ENCODE data around the gene SEMA7A. TPM values are rescaled to one million over a fixed set of nuclear protein-coding genes. Genes with fewer than 3 reads are reported as not detected.

The SEMA7A gene
- total and polyA plus RNA-seq, 2 of the 4 experiments (the other 2 are of a cell fraction): 30.5 to 87.3 TPM

DNA sequence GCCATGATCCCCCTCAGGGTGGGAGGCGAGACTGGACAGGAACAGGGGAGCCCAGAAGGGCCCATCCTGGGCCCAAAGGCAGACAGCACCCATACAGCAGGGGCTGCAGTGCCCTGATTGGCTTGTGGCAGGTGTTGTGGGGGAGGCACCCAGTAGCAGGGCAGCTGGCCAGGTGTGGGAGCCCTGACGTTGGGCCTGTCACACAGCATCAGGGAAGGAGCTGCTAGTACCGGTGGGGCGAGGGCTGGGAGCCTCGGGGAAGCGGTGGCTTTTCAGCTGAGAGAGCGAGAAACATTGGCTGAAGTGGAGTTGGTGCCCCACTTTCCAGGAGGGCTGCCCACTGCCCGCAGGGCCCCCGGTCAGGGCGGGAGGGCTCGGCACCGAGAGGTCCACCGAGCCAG, 46.6 kb downstream of the SEMA7A start:
- H3K9ac ChIP-seq (ENCODE audit: low read depth, low read length): no peak overlapping the region
- H4K5ac ChIP-seq (ENCODE audit: low read depth, low read length): no peak overlapping the region
- H3K4me2 ChIP-seq (ENCODE audit: low read depth, low read length): no peak overlapping the region
- peaks cover 7% of the 10 kb centered on the region for H3K4me1 ChIP-seq (ENCODE audit: control insufficient read depth, insufficient read depth, low read length)
- no peak overlapping the region for H3K56ac ChIP-seq (ENCODE audit: extremely low read depth, insufficient read depth, low read length)
- no peaks in the 10 kb centered on the region for H3K9me3 ChIP-seq (ENCODE audit: control insufficient read depth, insufficient read depth, low read length)
- WGBS, 2 experiments (ENCODE audit: extremely low coverage in 2 of 2, insufficient read length in 1 of 2): 88% methylated on average over 5 of the region's 13 CpGs; no CpG with 5 or more reads in 1 of the 2 experiments
- ChIA-PET CTCF (no interaction called here), POLR2A (ENCODE audit: unreplicated experiment) (no interaction called here)
- H2AFZ ChIP-seq (replicated peaks; ENCODE audit: low read length, poor library complexity): no peak overlapping the region
- dilution Hi-C loops (cut with HindIII; ENCODE audit: low sequenced_read_pairs, unreplicated experiment): no loop called here
- BruUV-seq (replicated peaks): no TSS peak
- H3K79me1 ChIP-seq (ENCODE audit: low read depth in 1 of 2, low read length in 2 of 2): peaks cover 0 to 5% of the 10 kb centered on the region in 2 experiments; a peak in 1 of 4 replicates
- H3K4ac ChIP-seq (ENCODE audit: low read depth, low read length): no peak overlapping the region
- no peaks in the 10 kb centered on the region for H4K20me1 ChIP-seq (ENCODE audit: insufficient read depth, low read length)
- H3K14ac ChIP-seq (replicated peaks; ENCODE audit: low read depth, low read length): no peak overlapping the region
- no peaks in the 10 kb centered on the region for H3K36me3 ChIP-seq (ENCODE audit: control insufficient read depth, insufficient read depth, low read length)
- H4K8ac ChIP-seq (ENCODE audit: low read depth in 2 of 2, low read length in 2 of 2): no peak overlapping the region
- DNase-seq: no peak
- H2BK5ac ChIP-seq (ENCODE audit: low read depth, low read length, poor library complexity, severe bottlenecking): no peak overlapping the region
- H3K27ac ChIP-seq (ENCODE audit: insufficient read depth, low read length): no peak overlapping the region
- H3K9me1 ChIP-seq (ENCODE audit: insufficient read depth, low read length): peaks cover 20% of the 10 kb centered on the region
- 0 out of 2 replicates have a peak overlapping the region, but pooled peaks have one; percentile 48 for H2AK5ac ChIP-seq (ENCODE audit: low read depth, low read length)
- peak overlapping the region; percentile 32 for H2AK9ac ChIP-seq (replicated peaks; ENCODE audit: low read depth, low read length, poor library complexity)
- no peak overlapping the region for H2BK20ac ChIP-seq (ENCODE audit: low read depth, low read length)
- no peak overlapping the region for H3K4me3 ChIP-seq (ENCODE audit: insufficient read depth, low read depth, low read length)
- no peak for TF ChIP-seq CHD1 (IDR thresholded peaks at IDR 0.05; ENCODE audit: low read depth, low read length)
- TF ChIP-seq MXI1 (IDR thresholded peaks at IDR 0.05; ENCODE audit: borderline replicate concordance, low read depth, low read length): no peak
- TF ChIP-seq MAZ (IDR thresholded peaks at IDR 0.05; ENCODE audit: borderline replicate concordance, low read depth, low read length): no peak
- TF ChIP-seq, protein P1, sequence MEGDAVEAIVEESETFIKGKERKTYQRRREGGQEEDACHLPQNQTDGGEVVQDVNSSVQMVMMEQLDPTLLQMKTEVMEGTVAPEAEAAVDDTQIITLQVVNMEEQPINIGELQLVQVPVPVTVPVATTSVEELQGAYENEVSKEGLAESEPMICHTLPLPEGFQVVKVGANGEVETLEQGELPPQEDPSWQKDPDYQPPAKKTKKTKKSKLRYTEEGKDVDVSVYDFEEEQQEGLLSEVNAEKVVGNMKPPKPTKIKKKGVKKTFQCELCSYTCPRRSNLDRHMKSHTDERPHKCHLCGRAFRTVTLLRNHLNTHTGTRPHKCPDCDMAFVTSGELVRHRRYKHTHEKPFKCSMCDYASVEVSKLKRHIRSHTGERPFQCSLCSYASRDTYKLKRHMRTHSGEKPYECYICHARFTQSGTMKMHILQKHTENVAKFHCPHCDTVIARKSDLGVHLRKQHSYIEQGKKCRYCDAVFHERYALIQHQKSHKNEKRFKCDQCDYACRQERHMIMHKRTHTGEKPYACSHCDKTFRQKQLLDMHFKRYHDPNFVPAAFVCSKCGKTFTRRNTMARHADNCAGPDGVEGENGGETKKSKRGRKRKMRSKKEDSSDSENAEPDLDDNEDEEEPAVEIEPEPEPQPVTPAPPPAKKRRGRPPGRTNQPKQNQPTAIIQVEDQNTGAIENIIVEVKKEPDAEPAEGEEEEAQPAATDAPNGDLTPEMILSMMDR (conservative IDR thresholded peaks at IDR 0.05; ENCODE audit: low read depth, low read length): no peak
- no peak for TF ChIP-seq NFE2L2 (IDR thresholded peaks at IDR 0.05; ENCODE audit: low read depth, low read length)
- no peak for TF ChIP-seq FOS (IDR thresholded peaks at IDR 0.05; ENCODE audit: low read depth, low read length)
- no peak for TF ChIP-seq RFX5 (IDR thresholded peaks at IDR 0.05; ENCODE audit: low read depth, low read length)
- TF ChIP-seq, protein P2, sequence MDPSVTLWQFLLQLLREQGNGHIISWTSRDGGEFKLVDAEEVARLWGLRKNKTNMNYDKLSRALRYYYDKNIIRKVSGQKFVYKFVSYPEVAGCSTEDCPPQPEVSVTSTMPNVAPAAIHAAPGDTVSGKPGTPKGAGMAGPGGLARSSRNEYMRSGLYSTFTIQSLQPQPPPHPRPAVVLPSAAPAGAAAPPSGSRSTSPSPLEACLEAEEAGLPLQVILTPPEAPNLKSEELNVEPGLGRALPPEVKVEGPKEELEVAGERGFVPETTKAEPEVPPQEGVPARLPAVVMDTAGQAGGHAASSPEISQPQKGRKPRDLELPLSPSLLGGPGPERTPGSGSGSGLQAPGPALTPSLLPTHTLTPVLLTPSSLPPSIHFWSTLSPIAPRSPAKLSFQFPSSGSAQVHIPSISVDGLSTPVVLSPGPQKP (IDR thresholded peaks at IDR 0.05; ENCODE audit: borderline replicate concordance, low read depth, low read length): no peak
- no peak for TF ChIP-seq RAD21 (IDR thresholded peaks at IDR 0.05; ENCODE audit: low read length)
- no peak for TF ChIP-seq MAFK (IDR thresholded peaks at IDR 0.05; ENCODE audit: low read depth, low read length)
- TF ChIP-seq CEBPB (IDR thresholded peaks at IDR 0.05; ENCODE audit: low read depth, low read length): no peak
- TF ChIP-seq POLR2A (IDR thresholded peaks at IDR 0.05; ENCODE audit: low read depth, low read length): no peak
- no peak for TF ChIP-seq RCOR1 (IDR thresholded peaks at IDR 0.05; ENCODE audit: insufficient replicate concordance, low read length)
- TF ChIP-seq BHLHE40 (IDR thresholded peaks at IDR 0.05; ENCODE audit: low read depth, low read length): no peak
- TF ChIP-seq, protein P3, sequence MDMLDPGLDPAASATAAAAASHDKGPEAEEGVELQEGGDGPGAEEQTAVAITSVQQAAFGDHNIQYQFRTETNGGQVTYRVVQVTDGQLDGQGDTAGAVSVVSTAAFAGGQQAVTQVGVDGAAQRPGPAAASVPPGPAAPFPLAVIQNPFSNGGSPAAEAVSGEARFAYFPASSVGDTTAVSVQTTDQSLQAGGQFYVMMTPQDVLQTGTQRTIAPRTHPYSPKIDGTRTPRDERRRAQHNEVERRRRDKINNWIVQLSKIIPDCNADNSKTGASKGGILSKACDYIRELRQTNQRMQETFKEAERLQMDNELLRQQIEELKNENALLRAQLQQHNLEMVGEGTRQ (IDR thresholded peaks at IDR 0.05; ENCODE audit: low read depth, low read length): no peak
- TF ChIP-seq SMC3 (IDR thresholded peaks at IDR 0.05; ENCODE audit: low read depth, low read length): no peak
- H3K18ac ChIP-seq (ENCODE audit: low read depth, low read length): no peak overlapping the region
- in situ Hi-C loops (cut with MboI; ENCODE audit: low sequenced_read_pairs): no loop called here
- intact Hi-C loops (cut with micrococcal nuclease): no loop called here
- H3K23ac ChIP-seq (ENCODE audit: low read depth, low read length): no peak overlapping the region
- peak overlapping the region; percentile 12; the same call in 1 of the 2 replicates for H2BK120ac ChIP-seq (ENCODE audit: low read depth, low read length)
- ATAC-seq (ENCODE audit: low read depth): no peak
- H3K27me3 ChIP-seq (ENCODE audit: control insufficient read depth, insufficient read depth, low read length): no peaks in the 10 kb centered on the region
- H4K91ac ChIP-seq (ENCODE audit: insufficient read depth, low read depth, low read length): no peak overlapping the region
- H2BK15ac ChIP-seq (ENCODE audit: low read depth, low read length): no peak overlapping the region
